IMR-90 (cell line): Measurements from ENCODE around the gene DPF3. TPM values are rescaled to one million over a fixed set of nuclear protein-coding genes. Genes with fewer than 3 reads are reported as not detected.
A peak's percentile ranks its signal among the peaks of the same experiment; 100 is the strongest.

Source experiments
- ATAC-seq: fragments of 200-7000 bp; cut with Tn5 transposase; 2 replicates; pipeline ENCODE4 v1.9.1; 2020; ENCODE audit warnings: low read depth, mild to moderate bottlenecking, moderate library complexity
- BruUV-seq: library from RNA; stranded (reverse); fragments of 400-500 nt; replicated peaks from 2 replicates; lab custom pipeline; 2021; lab: Mats Ljungman, UMichigan
- CTCF ChIA-PET: fragments of 300-600 bp; formaldehyde crosslinking; extraction: SDS; loops from one replicate; lab custom pipeline; 2021; ENCODE audit warnings: antibody characterized with exemption; lab: Yijun Ruan, JAX
- POLR2A ChIA-PET: fragments of 300-600 bp; sonication (Branson Sonifier 250); formaldehyde crosslinking; loops from one replicate; lab custom pipeline; 2022; ENCODE audit warnings: antibody characterized with exemption; ENCODE audit not compliant: unreplicated experiment; lab: Charles Lee
- DNase-seq: peaks from one replicate; pipeline ENCODE4 v3.0.0; 2013
- H2AFZ ChIP-seq: replicated peaks from 2 replicates; pipeline ENCODE3; 2013; ENCODE audit warnings: low read length, mild to moderate bottlenecking; ENCODE audit not compliant: poor library complexity
- H2AK5ac ChIP-seq: 2 replicates; pipeline ENCODE4 v1.6.1; 2013; ENCODE audit warnings: low read depth, low read length, inconsistent platforms
- H2AK9ac ChIP-seq: replicated peaks from 2 replicates; pipeline ENCODE3; 2013; ENCODE audit warnings: mild to moderate bottlenecking, low read depth, low read length, moderate library complexity; ENCODE audit not compliant: poor library complexity
- H2BK120ac ChIP-seq: 2 replicates; pipeline ENCODE4 v1.6.1; 2013; ENCODE audit warnings: low read depth, low read length, inconsistent platforms
- H2BK15ac ChIP-seq: 3 replicates; pipeline ENCODE4 v1.6.1; 2013; ENCODE audit warnings: low read depth, low read length, inconsistent platforms
- H2BK20ac ChIP-seq: 2 replicates; pipeline ENCODE4 v1.6.1; 2013; ENCODE audit warnings: low read depth, mild to moderate bottlenecking, inconsistent platforms, low read length, moderate library complexity
- H2BK5ac ChIP-seq: 2 replicates; pipeline ENCODE4 v1.6.1; 2013; ENCODE audit warnings: mild to moderate bottlenecking, low read depth, low read length, inconsistent platforms; ENCODE audit not compliant: poor library complexity, severe bottlenecking
- H3K14ac ChIP-seq: replicated peaks from 2 replicates; pipeline ENCODE4 v1.6.1; 2013; ENCODE audit warnings: low read depth, low read length, inconsistent platforms
- H3K18ac ChIP-seq: 2 replicates; pipeline ENCODE4 v1.6.1; 2013; ENCODE audit warnings: low read depth, low read length, control low read depth
- H3K23ac ChIP-seq: 2 replicates; pipeline ENCODE4 v1.6.1; 2013; ENCODE audit warnings: low read depth, low read length, inconsistent platforms
- H3K27ac ChIP-seq: 2 replicates; pipeline ENCODE4 v1.5.1; 2013; ENCODE audit warnings: mild to moderate bottlenecking, control low read depth, low read length; ENCODE audit not compliant: insufficient read depth
- H3K27me3 ChIP-seq: 2 replicates; pipeline ENCODE4 v1.6.1; 2013; ENCODE audit warnings: low read length; ENCODE audit not compliant: control insufficient read depth, insufficient read depth
- H3K36me3 ChIP-seq: 2 replicates; pipeline ENCODE4 v1.6.1; 2013; ENCODE audit warnings: low read length, mixed read lengths; ENCODE audit not compliant: control insufficient read depth, insufficient read depth
- H3K4ac ChIP-seq: 2 replicates; pipeline ENCODE4 v1.6.1; 2013; ENCODE audit warnings: low read depth, low read length, inconsistent platforms
- H3K4me1 ChIP-seq: 2 replicates; pipeline ENCODE4 v1.6.1; 2013; ENCODE audit warnings: low read length, mixed read lengths; ENCODE audit not compliant: control insufficient read depth, insufficient read depth
- H3K4me2 ChIP-seq: 2 replicates; pipeline ENCODE4 v1.6.1; 2013; ENCODE audit warnings: low read depth, mild to moderate bottlenecking, control low read depth, low read length, moderate library complexity
- H3K4me3 ChIP-seq: 2 replicates; pipeline ENCODE4 v1.5.1; 2013; ENCODE audit warnings: low read depth, mild to moderate bottlenecking, control low read depth, low read length, moderate library complexity; ENCODE audit not compliant: insufficient read depth
- H3K56ac ChIP-seq: 2 replicates; pipeline ENCODE4 v1.6.1; 2013; ENCODE audit warnings: low read length, inconsistent platforms; ENCODE audit not compliant: insufficient read depth; ENCODE audit errors: extremely low read depth
- H3K79me1 ChIP-seq, 2 experiments: 2 replicates each; pipeline ENCODE4 v1.6.1; 2013; ENCODE audit warnings: low read length in 2 of 2, inconsistent platforms in 1 of 2, low read depth in 1 of 2
- H3K9ac ChIP-seq: 2 replicates; pipeline ENCODE4 v1.6.1; 2013; ENCODE audit warnings: low read depth, low read length, control low read depth
- H3K9me1 ChIP-seq: 2 replicates; pipeline ENCODE4 v1.6.1; 2013; ENCODE audit warnings: low read length, inconsistent platforms; ENCODE audit not compliant: insufficient read depth
- H3K9me3 ChIP-seq: 2 replicates; pipeline ENCODE4 v1.6.1; 2013; ENCODE audit warnings: low read length; ENCODE audit not compliant: control insufficient read depth, insufficient read depth
- H4K20me1 ChIP-seq: 2 replicates; pipeline ENCODE4 v1.6.1; 2013; ENCODE audit warnings: low read length, inconsistent platforms; ENCODE audit not compliant: insufficient read depth
- H4K5ac ChIP-seq: 2 replicates; pipeline ENCODE4 v1.6.1; 2013; ENCODE audit warnings: mild to moderate bottlenecking, low read depth, low read length, control low read depth
- H4K8ac ChIP-seq, 2 experiments: 2 replicates each; pipeline ENCODE4 v1.6.1; 2013; ENCODE audit warnings: low read depth in 2 of 2, low read length in 2 of 2, control low read depth in 1 of 2, inconsistent platforms in 1 of 2
- H4K91ac ChIP-seq: 2 replicates; pipeline ENCODE4 v1.6.1; 2013; ENCODE audit warnings: low read depth, low read length, inconsistent platforms; ENCODE audit not compliant: insufficient read depth
- CEBPB ChIP-seq: IDR thresholded peaks from 2 replicates; pipeline ENCODE4 v1.6.1; 2012; ENCODE audit warnings: low read depth, low read length, improper control_type of control experiment
- CHD1 ChIP-seq: IDR thresholded peaks from 2 replicates; pipeline ENCODE4 v1.6.1; 2012; ENCODE audit warnings: low read depth, low read length, improper control_type of control experiment
- MAFK ChIP-seq: IDR thresholded peaks from 2 replicates; pipeline ENCODE4 v1.6.1; 2012; ENCODE audit warnings: low read depth, low read length, improper control_type of control experiment
- NFE2L2 ChIP-seq: fragments of 150-350 bp; IDR thresholded peaks from 2 replicates; pipeline ENCODE4 v1.6.1; 2016; ENCODE audit warnings: low read depth, mild to moderate bottlenecking, low read length
- WGBS, 2 experiments: methylation state at CpG; one replicate each; pipeline versions ENCODE4 v1.1.5 to v1.1.7; 2013; ENCODE audit warnings: missing lambda C conversion rate in 2 of 2; ENCODE audit not compliant: insufficient read length in 1 of 2; ENCODE audit errors: extremely low coverage in 2 of 2; 5-methylcytosine and 5-hydroxymethylcytosine counted together
- dilution Hi-C: fragments of 300-500 bp; cut with HindIII; formaldehyde crosslinking; loops from one replicate; pipeline ENCODE4 v1.14.3; 2018; ENCODE audit warnings: low sequenced_read_pairs; ENCODE audit not compliant: unreplicated experiment
- in situ Hi-C: fragments of 300-500 bp; cut with MboI; formaldehyde crosslinking; loops from 3 replicates; pipeline ENCODE4 v1.14.3; 2019; ENCODE audit warnings: low sequenced_read_pairs, inconsistent platforms, mixed read lengths
- intact Hi-C: fragments of 100-400 bp; cut with micrococcal nuclease; formaldehyde crosslinking; loops from 2 replicates; pipeline ENCODE4 v1.10.0; 2022
- polyA plus RNA-seq, 3 experiments: library from polyadenylated mRNA; depleted of rRNA; stranded (reverse); fragments of >200 nt; gene quantifications; 2 replicates each; pipeline ENCODE4 v1.2.3, GENCODE V29; 2012; ENCODE audit warnings: low replicate concordance in 1 of 3
- total RNA-seq: library from RNA; depleted of rRNA; stranded (reverse); fragments of >200 nt; gene quantifications from 2 replicates; pipeline ENCODE4 v1.2.3, GENCODE V29; 2012

Gene DPF3
- total and polyA plus RNA-seq, 2 of the 4 experiments (the other 2 are of a cell fraction): 30.5 to 32.8 TPM

- no peaks in the 10 kb centered on the region for H3K27me3 ChIP-seq
- ATAC-seq (no peak), DNase-seq (no peak)
- H4K91ac ChIP-seq: no peak overlapping the region
- H2BK20ac ChIP-seq: no peak overlapping the region
- TF ChIP-seq CEBPB: no peak
- TF ChIP-seq NFE2L2: peak; percentile 86
- TF ChIP-seq CHD1: no peak
- TF ChIP-seq MAFK: peak; percentile 55; the same call in 1 of the 2 replicates
- no peak overlapping the region for H3K23ac ChIP-seq
- H3K56ac ChIP-seq: no peak overlapping the region
- dilution Hi-C loops: no loop called here
- H2AK5ac ChIP-seq: no peak overlapping the region
- 0 out of 2 replicates have a peak, but pooled peaks cover 8% of the 10 kb centered on the region for H4K20me1 ChIP-seq
- H3K9me1 ChIP-seq: peaks cover 10% of the 10 kb centered on the region; the same call in 1 of the 2 replicates
- no peak overlapping the region for H3K9ac ChIP-seq
- no peak overlapping the region; the same call in 1 of the 2 replicates for H2BK120ac ChIP-seq
- H3K4me2 ChIP-seq: no peak overlapping the region
- H3K36me3 ChIP-seq: 0 out of 2 replicates have a peak, but pooled peaks cover 1% of the 10 kb centered on the region
- no peak overlapping the region for H2BK5ac ChIP-seq
- no peak overlapping the region for H3K27ac ChIP-seq
- no peak overlapping the region for H3K4me3 ChIP-seq
- intact Hi-C loops: no loop called here
- POLR2A ChIA-PET: no interaction called here
- in situ Hi-C loops: no loop called here
- no peak overlapping the region for H4K5ac ChIP-seq
- peaks cover 3% of the 10 kb centered on the region; the same call in 1 of the 2 replicates for H3K9me3 ChIP-seq
- H3K4me1 ChIP-seq: peaks cover 6% of the 10 kb centered on the region
- H2BK15ac ChIP-seq: no peak overlapping the region
- H2AK9ac ChIP-seq: no peak overlapping the region
- H3K4ac ChIP-seq: no peak overlapping the region
- H3K79me1 ChIP-seq: peaks cover 34 to 66% of the 10 kb centered on the region in 2 experiments
- no peak overlapping the region for H4K8ac ChIP-seq
- WGBS, 2 experiments: no CpG with 5 or more reads among the region's 4 CpGs
- no peak overlapping the region for H2AFZ ChIP-seq
- CTCF ChIA-PET: interaction anchor here (0.7 kb wide), 1 partner anchor 33 kb away, joined by 3 read pairs; no protein-coding TSS in a partner anchor
- no TSS peak for BruUV-seq
- H3K18ac ChIP-seq: no peak overlapping the region; the same call in 1 of the 2 replicates
- no peak overlapping the region for H3K14ac ChIP-seq
Observed at GRCh38 chr14:72774141-72774540, 119.8 kb downstream of the DPF3 start.
